NCI-H748 (cell line): ENCODE measurements around the gene PLEKHA5.
"Not testable (repeated sequence)": the region's sequence is repeated elsewhere in the genome, so short reads cannot be mapped to it uniquely, and the experiment has no call there.

Experiments
- DNase-seq: peaks from one replicate; lab custom pipeline; 2025; ENCODE audit not compliant: unreplicated experiment; lab: John Stamatoyannopoulos, UW

PLEKHA5 gene

DNA sequence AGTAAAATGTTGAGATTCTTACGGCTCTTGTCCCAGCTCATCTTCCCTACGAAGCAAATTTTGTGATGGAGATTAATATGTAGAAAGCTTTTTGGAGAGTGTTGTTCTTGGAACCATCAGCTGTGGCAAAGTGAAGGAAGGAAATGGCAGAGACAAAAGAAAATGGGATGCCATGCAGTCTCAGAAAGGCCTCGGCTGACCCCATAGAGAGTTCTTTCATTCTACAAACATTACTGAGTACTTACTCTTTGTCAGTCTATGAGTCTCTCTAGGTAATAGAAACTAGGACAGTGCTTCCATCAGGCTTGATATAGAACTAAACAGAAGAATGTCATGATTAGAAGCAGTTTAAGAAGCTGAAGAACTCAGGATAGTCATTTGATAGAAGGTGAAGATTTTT, 134.1 kb downstream of the PLEKHA5 start:
- no peak for DNase-seq

DNA sequence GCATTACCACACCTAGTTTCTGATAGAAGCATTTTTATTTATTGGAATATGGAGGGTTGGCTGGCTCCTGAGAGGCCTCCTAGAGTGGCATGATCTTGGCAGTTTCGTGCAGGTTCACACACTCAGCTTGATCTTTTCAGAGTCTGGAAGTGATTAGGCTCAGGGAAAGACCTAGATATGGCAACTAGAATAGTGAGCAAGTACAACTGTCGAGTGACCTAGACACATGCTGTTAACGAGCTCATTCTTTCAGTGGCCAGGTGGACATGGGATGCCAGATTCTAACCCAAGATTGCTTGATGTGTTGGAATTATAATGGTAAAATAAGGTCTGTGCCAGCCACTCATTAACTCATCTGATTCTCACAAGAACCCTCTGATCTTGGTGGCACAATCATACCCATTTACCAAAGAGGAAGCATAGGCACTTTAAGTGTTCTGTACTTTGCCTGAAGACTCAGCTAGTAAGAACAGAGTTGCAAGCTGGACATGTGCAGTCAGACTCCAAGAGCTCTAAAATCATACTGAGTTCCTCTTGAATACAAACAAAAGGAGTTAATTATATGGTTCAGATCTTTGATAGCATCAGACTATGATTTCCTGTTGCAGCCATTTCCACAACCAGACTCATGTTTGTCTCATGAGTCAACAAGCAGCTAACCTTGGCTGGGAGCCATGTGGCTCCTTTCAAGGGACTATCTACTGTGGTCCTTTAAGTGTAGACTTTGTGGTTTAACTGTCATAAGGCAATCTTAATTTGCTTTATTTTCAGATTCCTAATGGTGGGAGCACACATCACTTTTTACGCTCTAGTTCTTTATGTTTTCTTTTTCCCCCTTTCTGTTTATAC, 144.2 kb downstream of the PLEKHA5 start:
- peak; percentile 94 for DNase-seq

DNA sequence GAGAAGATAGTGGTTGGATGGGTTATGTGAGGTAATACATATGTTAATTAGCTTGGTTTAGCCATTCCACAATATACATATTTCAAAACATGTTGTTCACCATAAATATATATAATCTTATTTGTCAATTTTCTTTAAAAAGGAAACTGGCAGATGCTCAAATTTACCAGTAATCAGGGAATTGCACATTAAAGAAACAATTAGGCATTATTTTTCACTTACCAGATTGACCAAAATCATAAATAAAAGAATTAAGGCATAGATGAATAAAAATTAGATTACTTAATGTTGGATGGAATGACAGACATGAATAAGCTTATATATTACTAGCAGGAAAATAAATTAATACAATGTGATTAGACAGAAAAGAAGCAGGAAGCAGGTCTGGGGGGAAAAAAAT, 147.2 kb downstream of the PLEKHA5 start:
- DNase-seq = no peak

DNA sequence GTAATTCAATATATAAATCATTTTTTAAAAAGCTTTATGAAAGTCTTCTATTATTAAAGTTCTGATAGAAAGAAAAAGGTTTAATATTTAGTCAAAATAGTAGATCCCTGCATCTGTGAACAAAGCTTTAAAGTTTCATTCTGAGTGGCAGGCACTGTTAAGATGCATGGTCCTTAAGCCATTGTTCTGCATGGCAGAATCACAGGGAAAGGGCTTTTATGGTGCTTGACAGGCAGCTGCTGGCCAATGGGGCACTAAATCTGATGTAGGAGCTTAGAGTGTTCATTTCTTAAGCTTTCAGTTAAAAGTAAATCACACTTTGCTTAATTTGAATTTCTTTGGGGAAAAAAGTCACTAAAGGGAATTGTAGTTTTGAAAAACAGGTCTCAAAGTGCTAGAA, 148.2 kb downstream of the PLEKHA5 start:
- no peak for DNase-seq

DNA sequence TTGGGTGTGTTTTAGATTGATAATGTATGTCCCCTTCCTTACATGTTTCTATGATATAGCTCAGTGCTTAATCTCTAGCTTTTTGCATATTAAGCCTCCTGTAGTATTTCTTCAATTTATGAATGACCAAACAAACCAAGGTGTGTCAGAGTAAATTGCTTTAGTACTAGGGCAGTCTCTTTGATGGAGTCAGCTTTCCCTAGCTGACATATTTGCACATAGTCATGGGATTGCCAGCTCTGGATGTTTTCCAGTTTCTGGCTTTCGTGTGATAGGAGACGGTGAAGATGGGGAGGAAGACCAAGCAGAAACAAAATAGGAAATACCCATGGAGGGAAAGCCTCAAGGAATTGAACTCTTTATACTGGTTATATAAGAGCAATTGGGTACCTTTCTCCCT, 148.9 kb downstream of the PLEKHA5 start:
- DNase-seq = no peak

DNA sequence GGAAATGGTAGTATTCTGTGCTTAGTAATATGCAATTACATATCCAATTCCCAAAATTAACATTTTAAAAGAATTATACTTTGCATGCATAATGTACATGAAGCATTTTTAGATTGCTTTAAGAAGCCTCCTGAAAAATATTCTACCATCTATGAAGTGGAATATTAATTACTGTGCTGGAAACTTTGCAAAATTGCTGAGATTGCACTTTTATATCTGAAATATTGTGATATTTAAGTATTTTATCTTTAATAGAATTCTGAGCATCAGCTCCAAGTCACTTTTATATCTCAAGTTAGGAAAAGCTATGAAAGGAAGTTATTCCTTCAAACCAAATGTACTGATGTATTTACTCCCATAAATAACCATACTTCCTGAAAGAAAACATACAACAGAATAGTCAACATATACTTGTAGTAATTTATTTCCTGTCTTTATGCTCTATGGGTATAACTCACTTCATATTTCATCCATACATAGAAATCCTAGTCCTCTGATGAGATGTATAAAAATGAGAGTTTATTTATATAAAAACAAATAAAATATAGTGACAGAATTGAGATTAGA, 152.7 kb downstream of the PLEKHA5 start:
- no peak for DNase-seq

DNA sequence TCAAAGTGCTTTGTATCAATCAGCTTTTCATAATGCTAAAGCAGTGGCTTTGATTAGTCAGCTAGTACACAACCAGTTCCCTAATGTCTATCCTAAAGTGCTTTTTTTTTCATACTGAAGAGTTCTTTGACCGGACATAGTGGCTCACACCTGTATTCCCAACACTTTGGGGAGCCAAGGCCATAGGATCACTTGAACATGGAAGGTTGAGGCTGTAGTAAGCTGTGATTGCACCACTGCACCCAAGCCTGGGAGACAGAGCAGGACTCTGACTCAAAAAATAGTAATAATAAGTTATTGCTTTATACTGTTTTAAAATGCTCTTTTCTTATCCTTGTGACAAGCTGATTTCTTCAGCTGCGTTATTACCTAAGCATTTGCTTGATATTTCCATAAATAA, 155.1 kb downstream of the PLEKHA5 start:
- no peak for DNase-seq

DNA sequence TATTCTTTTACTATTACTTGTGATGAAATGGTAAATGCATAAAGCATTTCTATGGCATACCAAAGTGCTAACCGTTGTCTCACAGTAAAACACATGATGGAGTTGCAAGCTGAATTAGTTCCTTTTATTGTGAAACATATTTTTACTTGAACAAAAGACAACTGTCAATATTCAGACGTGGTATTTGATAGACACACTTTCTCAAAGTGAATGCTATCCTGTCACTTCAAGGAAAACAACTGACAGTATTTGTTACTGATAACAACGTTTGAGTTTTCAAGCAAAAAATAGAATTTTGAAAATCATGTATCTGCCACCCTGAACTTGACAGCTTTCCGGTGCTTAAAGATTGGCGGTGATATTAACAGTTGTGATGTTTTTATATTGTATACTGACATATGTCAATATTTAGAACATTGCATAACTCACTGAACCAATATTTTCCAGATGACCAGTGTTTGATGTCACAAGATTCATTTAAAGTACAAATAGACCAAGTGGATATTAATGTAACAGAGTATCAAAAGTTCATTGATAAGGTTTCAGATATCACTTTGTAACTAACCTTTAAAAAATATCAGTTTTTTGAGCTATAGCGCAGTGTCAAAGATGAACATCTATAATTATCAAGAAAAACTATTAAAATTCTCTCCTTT, 156.4 kb downstream of the PLEKHA5 start:
- no peak for DNase-seq

DNA sequence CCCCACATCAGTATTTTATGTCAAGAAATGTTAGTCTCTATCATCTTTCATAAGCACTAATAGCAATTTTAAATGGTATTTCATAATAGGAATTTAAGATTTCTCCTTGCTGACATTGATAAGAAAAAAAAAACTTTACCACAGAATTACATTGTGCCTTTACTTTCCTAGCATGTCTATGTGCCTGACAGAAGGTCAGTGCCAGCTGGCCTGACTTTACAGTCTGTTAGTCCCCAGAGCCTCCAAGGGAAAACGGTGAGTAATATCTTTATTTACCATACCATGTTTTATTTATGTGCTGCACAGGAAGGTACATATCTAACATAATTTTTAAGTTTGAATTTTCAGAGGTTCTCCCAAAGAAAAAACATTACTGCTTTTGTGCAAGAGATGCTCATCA, 157.8 kb downstream of the PLEKHA5 start:
- no peak for DNase-seq

DNA sequence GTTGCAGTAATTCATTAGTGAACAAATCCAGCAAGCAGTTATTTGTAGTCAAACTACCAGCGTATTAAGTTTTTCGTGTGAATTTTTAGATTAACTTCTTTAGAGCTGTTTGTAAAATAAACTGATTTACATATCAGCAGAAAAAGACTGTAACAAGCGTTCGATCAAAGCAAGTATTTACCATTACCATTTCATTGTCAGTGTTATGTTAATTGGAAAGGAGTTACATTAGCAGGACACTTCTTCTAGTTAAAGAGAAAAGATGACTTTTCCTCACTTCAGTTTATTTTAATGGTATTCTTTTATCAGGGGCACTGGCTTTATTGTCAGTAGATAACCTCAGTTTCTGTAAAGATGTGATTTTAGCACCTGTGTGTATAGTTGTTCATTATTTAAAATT, 158.6 kb downstream of the PLEKHA5 start:
- no peak for DNase-seq

DNA sequence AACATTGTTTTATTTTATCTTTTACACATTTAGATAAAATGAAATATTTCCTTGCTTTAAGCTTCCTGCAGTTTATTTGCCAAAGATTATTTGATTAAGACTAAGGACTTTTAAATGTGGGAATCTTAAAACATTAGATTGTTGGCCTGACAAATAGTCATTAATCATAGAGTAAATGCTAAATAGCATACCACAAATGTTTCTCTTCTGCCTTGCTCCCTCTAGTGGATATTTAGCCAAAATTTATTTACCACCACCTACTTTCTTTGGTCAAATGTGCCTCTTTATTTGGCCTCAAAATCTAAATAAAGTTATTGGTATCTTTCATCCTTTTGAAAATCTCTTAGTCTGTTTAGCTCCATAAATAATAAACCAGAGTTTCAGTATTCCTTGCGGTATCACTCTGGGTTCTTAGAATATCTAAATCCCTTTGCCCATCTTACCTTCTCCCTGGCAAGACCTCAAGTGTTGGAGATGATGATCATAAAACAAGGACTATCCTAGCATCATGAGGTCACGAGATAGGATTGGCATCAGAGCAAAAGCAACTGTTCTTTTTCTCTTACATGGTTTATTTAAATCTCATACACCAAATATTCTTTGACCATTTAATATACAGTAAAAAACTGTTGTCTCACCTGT, 159.2 kb downstream of the PLEKHA5 start:
- DNase-seq = peak; percentile 24

DNA sequence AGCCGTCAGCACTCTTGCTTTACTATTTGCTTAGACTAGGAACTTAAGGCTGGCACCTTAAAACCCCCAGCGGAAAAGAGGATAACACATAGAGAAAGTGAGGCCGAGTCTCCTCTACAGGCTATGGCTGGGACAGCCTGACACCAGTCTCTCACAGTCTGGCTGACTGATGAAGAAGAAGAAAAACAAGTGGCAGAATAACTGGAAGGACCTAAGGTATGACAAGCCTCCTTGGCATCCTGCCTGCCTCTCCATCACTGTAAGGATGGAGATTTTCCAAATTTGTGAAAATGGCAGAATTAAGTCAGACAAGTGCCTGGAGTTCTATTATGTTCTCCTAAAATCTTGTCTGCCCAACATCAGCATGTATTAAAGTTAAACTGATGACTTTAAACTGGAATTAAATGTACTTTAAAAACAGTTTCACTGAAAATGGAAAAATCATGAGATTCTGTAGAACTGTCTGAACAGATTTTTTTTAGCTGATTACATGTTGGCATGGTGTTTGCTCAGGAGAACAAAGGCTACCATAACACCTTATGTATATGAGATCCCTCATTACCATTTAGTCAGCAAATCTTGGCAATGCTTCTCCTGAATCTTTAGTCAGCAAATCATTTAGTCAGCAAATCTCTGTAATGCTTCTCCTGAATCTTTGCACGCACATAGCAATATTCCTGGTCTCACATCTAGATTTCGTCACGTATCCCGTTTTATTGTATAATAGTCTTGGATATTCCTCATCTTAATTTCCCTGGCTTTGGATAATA, 169.5 kb downstream of the PLEKHA5 start:
- no peak for DNase-seq

DNA sequence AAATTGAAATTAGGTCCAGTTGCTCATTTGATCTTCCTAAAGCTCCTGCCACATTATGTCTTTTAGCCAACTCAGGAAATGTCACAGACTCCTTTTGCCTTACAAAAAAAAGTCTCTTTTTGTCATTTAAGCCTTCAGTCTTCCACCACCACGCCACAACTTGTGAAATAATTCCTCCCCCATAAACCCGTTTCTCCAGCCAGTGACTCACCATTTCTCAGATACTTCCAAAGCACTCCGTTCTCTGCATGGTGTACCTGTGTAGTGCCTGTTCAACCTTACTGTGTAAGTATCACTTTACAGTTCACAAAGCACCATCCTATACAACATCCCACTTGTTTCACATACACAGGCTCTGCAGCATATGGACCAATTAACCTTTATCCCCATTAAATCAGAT, 170.2 kb downstream of the PLEKHA5 start:
- DNase-seq = no peak

DNA sequence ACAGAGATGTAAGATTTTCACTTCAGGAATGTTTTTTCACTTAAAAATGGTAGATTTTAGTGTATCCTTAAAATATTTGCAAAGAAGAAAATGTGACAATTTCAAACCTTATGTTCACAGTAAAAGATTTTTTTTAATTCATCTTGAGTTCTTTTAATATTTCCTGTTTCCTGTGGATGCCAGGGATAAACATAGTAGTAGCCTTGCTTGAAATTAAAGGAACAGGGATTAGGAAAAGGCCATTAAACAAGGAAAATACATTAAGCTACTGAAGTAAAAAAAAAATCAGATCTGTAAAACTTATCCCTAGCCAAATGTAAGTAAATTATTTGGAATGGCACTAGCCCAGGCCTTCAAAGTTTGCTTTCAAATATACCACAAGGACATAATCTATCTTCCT, 171.7 kb downstream of the PLEKHA5 start:
- DNase-seq = no peak

DNA sequence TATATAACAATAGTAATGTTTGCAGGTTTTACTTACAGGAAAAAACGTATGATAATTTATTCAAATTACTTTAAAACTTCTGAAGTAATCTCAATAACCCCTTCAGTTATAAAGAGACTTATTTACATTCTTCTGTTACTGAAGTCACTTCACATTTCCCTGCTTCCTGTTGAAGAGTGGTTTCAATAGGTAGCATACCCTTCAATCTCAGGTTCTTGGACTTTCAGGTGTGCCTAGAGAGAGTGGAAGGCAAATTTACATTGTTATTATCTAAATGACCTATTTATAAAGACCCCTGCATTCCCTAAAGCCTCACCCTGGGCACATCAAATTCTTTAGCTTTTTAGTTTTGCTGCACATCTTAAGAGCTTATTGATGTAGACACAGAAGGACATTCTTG, 172.2 kb downstream of the PLEKHA5 start:
- no peak for DNase-seq

DNA sequence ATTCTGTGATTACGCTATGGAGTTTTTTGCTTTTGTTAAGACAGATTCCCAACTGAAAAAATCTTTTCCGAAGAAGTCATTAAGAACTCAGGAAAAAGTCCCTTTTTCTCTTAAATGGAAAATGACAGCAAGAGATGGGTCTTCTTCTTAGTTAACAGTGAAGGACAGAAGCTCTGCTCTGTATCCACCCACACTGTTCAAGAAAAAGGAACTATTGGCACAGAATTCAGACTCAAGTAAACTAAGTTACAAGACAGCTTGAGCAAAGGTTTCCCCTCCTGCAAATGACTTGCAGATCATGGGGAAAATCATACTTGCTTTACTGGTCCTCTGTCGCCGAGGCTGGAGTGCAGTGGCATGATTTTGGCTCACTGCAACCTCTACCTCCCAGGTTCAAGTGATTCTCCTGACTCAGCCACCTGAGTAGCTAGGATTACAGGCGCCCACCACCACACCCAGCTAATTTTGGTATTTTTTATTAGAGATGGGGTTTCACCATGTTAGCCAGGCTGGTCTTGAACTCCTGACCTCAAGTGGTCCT, 172.6 kb downstream of the PLEKHA5 start:
- no peak for DNase-seq

DNA sequence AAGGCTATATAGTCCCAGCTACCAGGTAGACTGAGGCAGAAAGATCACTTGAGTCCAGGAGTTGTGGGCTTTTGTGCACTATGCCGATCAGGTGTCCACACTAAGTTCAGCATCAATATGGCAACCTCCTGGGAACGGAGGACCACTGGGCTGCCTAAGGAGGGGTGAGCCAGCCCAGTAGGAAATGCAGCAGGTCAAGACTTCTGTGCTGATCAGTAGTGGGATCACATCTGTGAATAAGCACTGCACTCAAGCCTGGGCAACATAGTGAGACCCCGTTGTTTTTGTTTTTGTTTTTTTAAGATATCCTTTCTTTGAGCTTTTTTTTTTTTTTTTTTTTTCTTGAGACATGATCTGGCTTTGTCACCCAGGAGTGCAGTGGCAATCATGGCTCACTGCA, 174.0 kb downstream of the PLEKHA5 start:
- no peak for DNase-seq

DNA sequence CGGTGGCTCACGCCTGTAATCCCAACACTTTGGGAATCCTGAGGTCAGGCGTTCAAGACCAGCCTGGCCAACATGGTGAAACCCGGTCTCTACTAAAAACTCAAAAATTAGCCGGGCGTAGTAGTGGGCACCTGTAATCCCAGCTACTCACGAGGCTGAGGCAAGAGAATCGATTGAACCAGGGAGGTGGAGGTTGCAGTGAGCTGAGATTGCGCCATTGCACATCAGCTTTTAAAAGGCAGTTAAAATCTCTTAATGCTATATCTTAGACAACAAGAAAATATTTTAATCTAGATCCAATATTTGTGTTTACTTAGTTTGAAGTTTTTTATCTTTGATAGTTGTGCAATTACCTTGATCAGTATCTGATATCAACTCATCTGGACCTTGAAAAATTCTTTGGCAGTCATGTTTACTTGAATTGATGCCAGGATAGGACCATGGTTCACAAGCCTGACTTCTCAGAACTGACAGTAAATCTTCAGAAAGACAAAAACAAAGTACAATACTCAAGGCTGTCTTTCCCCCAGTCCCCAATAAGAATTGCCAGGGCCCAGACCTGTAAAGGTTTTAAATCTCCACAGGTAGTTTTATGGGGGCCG, 174.7 kb downstream of the PLEKHA5 start:
- no peak for DNase-seq

DNA sequence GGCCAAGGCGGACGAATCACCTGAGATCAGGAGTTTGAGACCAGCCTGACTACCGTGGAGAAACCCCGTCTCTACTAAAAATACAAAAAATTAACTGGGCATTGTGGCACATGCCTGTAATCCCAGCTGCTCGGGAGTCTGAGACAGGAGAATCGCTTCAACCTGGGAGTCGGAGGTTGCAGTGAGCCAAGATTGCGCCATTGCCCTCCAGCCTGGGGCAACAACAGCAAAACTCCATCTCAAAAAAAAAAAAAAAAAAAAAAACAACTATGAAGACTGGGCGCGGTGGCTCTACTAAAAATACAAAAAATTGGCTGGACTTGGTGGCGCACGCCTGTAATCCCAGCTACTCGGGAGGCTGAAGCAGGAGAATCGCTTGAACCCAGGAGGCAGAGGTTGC, 176.1 kb downstream of the PLEKHA5 start:
- not testable (repeated sequence) for DNase-seq

DNA sequence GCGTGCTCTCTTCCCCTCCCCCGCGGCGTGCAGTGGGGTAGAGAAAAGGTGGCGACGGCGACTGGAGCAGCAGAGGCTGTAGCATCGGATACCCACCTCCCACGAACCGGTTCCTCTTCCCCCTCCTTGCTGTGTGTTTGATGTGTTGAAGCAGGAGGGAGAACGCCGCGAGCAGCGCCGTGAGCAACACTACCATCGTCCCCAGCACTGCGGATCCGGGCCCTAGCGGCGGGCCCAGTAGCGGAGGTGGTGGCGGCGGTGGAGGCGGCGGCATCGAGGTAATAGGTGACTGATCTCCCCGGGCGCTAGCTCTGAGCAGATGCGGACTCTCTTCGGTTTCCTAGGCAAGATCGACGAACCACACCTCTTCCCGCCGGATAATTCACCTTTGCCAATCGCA, 176.8 kb downstream of the PLEKHA5 start:
- no peak for DNase-seq
